ENCODE data around the gene PPP1R14B.

PPP1R14B gene

GRCh38 chr11:64210301-64211020 lies 36.3 kb downstream of the PPP1R14B start:
- no peak for DNase-seq (ENCODE audit: low spot score)

- DNase-seq (ENCODE audit: low spot score) = no peak
Observed at GRCh38 chr11:64209563-64209843, 37.2 kb downstream of the PPP1R14B start.

- DNase-seq (ENCODE audit: low spot score) = no peak
Observed at GRCh38 chr11:64208796-64209562, 37.8 kb downstream of the PPP1R14B start.

GRCh38 chr11:64208086-64208795 lies 38.5 kb downstream of the PPP1R14B start:
- DNase-seq (ENCODE audit: low spot score) = no peak

- DNase-seq (ENCODE audit: low spot score) = no peak
Observed at GRCh38 chr11:64207256-64208085, 39.3 kb downstream of the PPP1R14B start.

GRCh38 chr11:64206457-64207255 lies 40.1 kb downstream of the PPP1R14B start, which contains the start of gene FERMT3:
Gene FERMT3, plus strand, starts transcription at chr11:64206721. Its CDS starts 644 bp downstream, at chr11:64207365.
- DNase-seq (ENCODE audit: low spot score) = no peak

- DNase-seq (ENCODE audit: low spot score) = peak; percentile 84
Observed at GRCh38 chr11:64204464-64204989, 42.2 kb downstream of the PPP1R14B start.

GRCh38 chr11:64204080-64204440 lies 42.7 kb downstream of the PPP1R14B start:
- DNase-seq (ENCODE audit: low spot score) = no peak

GRCh38 chr11:64203421-64204079 lies 43.2 kb downstream of the PPP1R14B start:
- DNase-seq (ENCODE audit: low spot score) = no peak

GRCh38 chr11:64202992-64203391 lies 43.8 kb downstream of the PPP1R14B start:
- no peak for DNase-seq (ENCODE audit: low spot score)

- no peak for DNase-seq (ENCODE audit: low spot score)
Observed at GRCh38 chr11:64201543-64201942, 45.2 kb downstream of the PPP1R14B start.

- no peak for DNase-seq (ENCODE audit: low spot score)
Observed at GRCh38 chr11:64198511-64198910, 48.2 kb downstream of the PPP1R14B start.

GRCh38 chr11:64196626-64197025 lies 50.1 kb downstream of the PPP1R14B start:
- DNase-seq (ENCODE audit: low spot score) = no peak

Data from globus pallidus (tissue), 1 donor.